GM06990 (cell line): Measurements from ENCODE around the gene C17orf50.

ENCODE experiments used
- DNase-seq: peaks from one replicate; pipeline ENCODE4 v3.0.0-alpha.2; 2011; ENCODE audit not compliant: insufficient read length; ENCODE audit errors: extremely low read depth
- H3K27me3 ChIP-seq: replicated peaks from 2 replicates; pipeline ENCODE4 v1.6.0; 2011; ENCODE audit warnings: low read length; ENCODE audit not compliant: control insufficient read depth, insufficient read depth
- H3K36me3 ChIP-seq: 2 replicates; pipeline ENCODE4 v1.5.1; 2011; ENCODE audit warnings: low read length; ENCODE audit not compliant: control insufficient read depth, insufficient read depth
- H3K4me3 ChIP-seq: replicated peaks from 2 replicates; pipeline ENCODE4 v1.5.1; 2011; ENCODE audit warnings: low read depth, mild to moderate bottlenecking, control low read depth, low read length
- TF ChIP-seq, protein P1 (sequence below): IDR thresholded peaks from 2 replicates; pipeline ENCODE4 v1.5.1; 2011; ENCODE audit warnings: low read length, control low read depth, mild to moderate bottlenecking, inconsistent platforms; ENCODE audit not compliant: insufficient read depth, poor library complexity, severe bottlenecking

Gene C17orf50

GRCh38 chr17:35812456-35812855, 51.8 kb downstream of the C17orf50 start:
- Histone ChIP-seq H3K36me3 (peaks cover 2% of the 10 kb centered on the region), H3K27me3 (no peaks in the 10 kb centered on the region)
- TF ChIP-seq, protein P1, sequence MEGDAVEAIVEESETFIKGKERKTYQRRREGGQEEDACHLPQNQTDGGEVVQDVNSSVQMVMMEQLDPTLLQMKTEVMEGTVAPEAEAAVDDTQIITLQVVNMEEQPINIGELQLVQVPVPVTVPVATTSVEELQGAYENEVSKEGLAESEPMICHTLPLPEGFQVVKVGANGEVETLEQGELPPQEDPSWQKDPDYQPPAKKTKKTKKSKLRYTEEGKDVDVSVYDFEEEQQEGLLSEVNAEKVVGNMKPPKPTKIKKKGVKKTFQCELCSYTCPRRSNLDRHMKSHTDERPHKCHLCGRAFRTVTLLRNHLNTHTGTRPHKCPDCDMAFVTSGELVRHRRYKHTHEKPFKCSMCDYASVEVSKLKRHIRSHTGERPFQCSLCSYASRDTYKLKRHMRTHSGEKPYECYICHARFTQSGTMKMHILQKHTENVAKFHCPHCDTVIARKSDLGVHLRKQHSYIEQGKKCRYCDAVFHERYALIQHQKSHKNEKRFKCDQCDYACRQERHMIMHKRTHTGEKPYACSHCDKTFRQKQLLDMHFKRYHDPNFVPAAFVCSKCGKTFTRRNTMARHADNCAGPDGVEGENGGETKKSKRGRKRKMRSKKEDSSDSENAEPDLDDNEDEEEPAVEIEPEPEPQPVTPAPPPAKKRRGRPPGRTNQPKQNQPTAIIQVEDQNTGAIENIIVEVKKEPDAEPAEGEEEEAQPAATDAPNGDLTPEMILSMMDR: no peak

More at GRCh38 chr17:35812456-35812855, 51.8 kb downstream of the C17orf50 start:
- no peak for DNase-seq
- no peak overlapping the region for H3K4me3 ChIP-seq
